K562 (cell line): ENCODE results near the gene ENSA. TPM values are rescaled to one million over a fixed set of nuclear protein-coding genes. Genes with fewer than 3 reads are reported as not detected.
A peak's percentile ranks its signal among the peaks of the same experiment; 100 is the strongest.

ENCODE experiments used
- CHD2 ChIP-seq: IDR thresholded peaks from 2 replicates; pipeline ENCODE4 v1.6.1; 2011; ENCODE audit warnings: low read depth, low read length
- CTBP1 ChIP-seq: fragments of 450-650 bp; IDR thresholded peaks from 2 replicates; pipeline ENCODE4 v1.6.1; 2016; ENCODE audit warnings: borderline replicate concordance
- GTF2B ChIP-seq: IDR thresholded peaks from 2 replicates; pipeline ENCODE4 v1.6.1; 2011; ENCODE audit not compliant: insufficient read length; ENCODE audit errors: extremely low read depth
- HBP1 ChIP-seq: fragments of 450-650 bp; formaldehyde crosslinking; IDR thresholded peaks from 2 replicates; pipeline ENCODE4 v1.4.0; 2022; ENCODE audit warnings: missing genetic modification characterization
- IRF2 ChIP-seq: sonication (generic); formaldehyde crosslinking; IDR thresholded peaks from 2 replicates; pipeline ENCODE4 v1.8.1; 2022; ENCODE audit warnings: mild to moderate bottlenecking, missing genetic modification reagents
- PRDM10 ChIP-seq: fragments of 450-650 bp; IDR thresholded peaks from 2 replicates; pipeline ENCODE4 v1.6.1; 2018; ENCODE audit not compliant: partially characterized antibody
- VEZF1 ChIP-seq: fragments of 200-800 bp; sonication (Bioruptor generic); IDR thresholded peaks from 2 replicates; pipeline ENCODE4 v1.6.1; 2017; ENCODE audit warnings: missing genetic modification characterization, missing compliant biosample characterization
- ZNF212 ChIP-seq: fragments of 450-650 bp; formaldehyde crosslinking; IDR thresholded peaks from 2 replicates; pipeline ENCODE4 v1.4.0; 2020; ENCODE audit warnings: mild to moderate bottlenecking
- ZNF318 ChIP-seq, 2 experiments: fragments of 450-650 bp; IDR thresholded peaks; 2 replicates each; pipeline ENCODE4 v1.6.1; 2016; ENCODE audit warnings: mild to moderate bottlenecking in 2 of 2, borderline replicate concordance in 1 of 2, low read depth in 1 of 2, moderate library complexity in 1 of 2
- ZNF41 ChIP-seq: fragments of 250-450 bp; sonication (Bioruptor Pico); conservative IDR thresholded peaks from 2 replicates; pipeline ENCODE4 v1.4.0; 2020; ENCODE audit warnings: mild to moderate bottlenecking
- polyA plus RNA-seq, 8 experiments: library from polyadenylated mRNA; depleted of rRNA in 4 of 8; stranded (reverse) in 5 of 8; unstranded in 3 of 8; fragments of >200 nt; fragmentation: Nextera tagmentation in 2 of 8; fragmentation: Illumina TruSeq in 1 of 8; extraction: Ambion mirVana in 2 of 8; extraction: Trizol in 1 of 8; gene quantifications; 2 replicates each; pipeline versions ENCODE4 v1.2.1 to v1.2.3, GENCODE V29; 2011 to 2014; ENCODE audit warnings: inconsistent platforms in 1 of 8, missing spikeins in 1 of 8
- total RNA-seq, 7 experiments: library from RNA; depleted of rRNA in 6 of 7; stranded (reverse); fragments of >200 nt in 6 of 7; fragmentation: Illumina TruSeq in 2 of 7; extraction: Trizol in 2 of 7; gene quantifications; 2 replicates each; pipeline versions ENCODE4 v1.2.1 to v1.2.3, GENCODE V29; 2011 to 2021; ENCODE audit warnings: low replicate concordance in 1 of 7

Gene ENSA
- total and polyA plus RNA-seq, 9 of the 15 experiments (the other 6 are each of a cell fraction or from before 2014, with no cell fraction given), result 68.1 to 605 (median 188) TPM

DNA sequence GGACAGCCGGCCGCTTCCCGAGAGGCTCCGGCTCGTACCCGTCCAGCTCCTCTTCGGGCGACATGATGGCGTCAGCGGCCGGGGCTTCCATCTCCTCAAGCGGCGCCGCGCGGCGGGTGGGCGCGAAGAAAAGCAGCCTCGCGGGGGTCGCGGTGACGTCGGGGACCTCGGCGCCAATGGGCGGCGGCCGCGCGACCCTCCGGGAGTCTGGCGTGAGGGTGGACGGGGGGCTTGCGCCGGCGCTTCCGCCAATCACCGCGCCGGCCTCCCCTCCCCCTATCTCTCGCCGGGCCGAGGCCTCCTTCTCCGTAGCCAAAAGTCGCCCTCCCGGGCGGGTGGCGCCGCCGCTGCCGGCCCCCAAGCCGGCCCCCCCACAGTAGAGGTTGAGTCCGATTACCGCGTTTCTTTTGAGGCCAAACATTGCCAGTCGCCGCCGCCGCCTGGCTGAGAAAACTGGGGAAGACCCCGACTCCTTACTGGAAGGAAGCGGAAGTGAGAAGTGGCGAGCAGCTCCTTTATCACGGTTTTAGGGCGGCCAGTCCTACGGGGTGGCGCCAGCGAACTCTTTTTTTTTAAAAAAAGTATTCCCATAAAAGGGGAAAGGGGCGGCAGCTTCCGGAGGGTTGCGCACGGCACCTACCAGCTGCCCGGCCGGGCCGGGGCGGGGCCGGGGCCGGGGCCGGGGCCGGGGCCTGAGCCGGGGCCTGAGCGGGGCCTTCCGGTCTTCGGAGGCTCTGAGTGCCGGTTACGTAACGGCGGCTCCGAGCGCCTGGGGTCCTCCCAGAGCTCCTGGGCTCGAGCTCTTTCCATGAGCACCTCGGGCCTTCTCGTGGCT, 50.1 kb downstream of the ENSA start, which contains the start of gene MCL1 (continued):
- TF ChIP-seq ZNF318 (IDR thresholded peaks at IDR 0.05; ENCODE audit: borderline replicate concordance in 1 of 2, low read depth in 1 of 2) (no peak), VEZF1 (peak; percentile 91), ZNF41 (CRISPR knock-in tag) (no peak), HBP1 (peak; percentile 9; the same call in 1 of the 2 replicates), PRDM10 (peak; percentile 20), IRF2 (no peak), ZNF212 (CRISPR knock-in tag) (no peak), CTBP1 (0 out of 2 replicates have a peak, but pooled peaks have one; percentile 20), GTF2B (peak; percentile 80), CHD2 (no peak)
